ENCODE results near the gene FNDC11. TPM values are rescaled to one million over a fixed set of nuclear protein-coding genes. Genes with fewer than 3 reads are reported as not detected.

FNDC11 gene
- total RNA-seq, 2 donors from 2014 or later: 0.66 to 2.9 TPM

DNA sequence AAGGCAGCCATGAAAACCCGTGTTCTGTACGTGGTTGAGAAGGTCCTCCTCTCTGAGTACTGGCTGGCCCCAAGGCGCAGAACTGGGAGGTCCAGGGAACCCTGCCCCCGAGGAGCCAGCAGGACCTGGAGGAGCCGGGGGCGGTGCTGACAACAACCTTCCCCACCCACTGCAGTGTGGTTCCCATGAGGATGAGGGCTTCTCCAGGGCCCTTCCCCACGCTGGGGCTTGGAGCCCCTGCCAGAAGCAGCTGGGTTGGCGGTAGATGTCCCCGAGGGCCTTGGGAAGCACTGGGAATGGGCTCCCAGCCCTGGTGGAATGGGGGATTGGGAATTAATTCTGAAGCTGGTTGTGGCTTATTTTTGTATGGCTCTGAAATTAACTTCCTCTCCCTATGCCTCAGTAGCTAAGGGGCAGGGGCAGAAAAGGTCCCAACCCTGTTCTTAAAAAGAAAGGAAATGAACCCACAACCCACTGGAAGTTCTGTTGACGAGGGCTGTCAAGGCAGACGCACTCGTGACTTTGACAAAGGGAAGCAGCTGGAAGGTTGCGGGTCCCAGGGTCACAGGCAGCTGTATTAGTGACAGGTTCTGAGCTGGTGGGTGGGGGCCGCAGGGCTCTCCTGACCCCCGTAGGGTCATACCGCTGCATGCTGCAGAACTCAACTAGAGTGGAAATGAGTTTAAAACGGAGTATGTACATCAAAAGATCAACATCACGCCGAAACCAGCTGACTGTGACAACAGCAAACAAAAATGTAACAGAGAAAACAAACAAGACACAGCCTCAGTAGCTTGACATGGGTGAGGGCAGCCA lies 34.0 kb downstream of the FNDC11 start:
- Histone ChIP-seq H3K27me3 (no peaks in the 10 kb centered on the region), H3K4me3 (no peak overlapping the region), H3K4me1 (peaks cover 11% of the 10 kb centered on the region), H3K9me3 (no peaks in the 10 kb centered on the region), H3K36me3 (replicated peaks in 1 of 2; ENCODE audit: insufficient read depth in 1 of 2, low read depth in 2 of 2) (peaks cover 0 to 14% of the 10 kb centered on the region in 2 donors), H3K27ac (no peak overlapping the region)
- intact Hi-C loops (cut with DNase I): no loop called here
- DNase-seq (no peak), ATAC-seq (no peak)
- TF ChIP-seq POLR2A (IDR thresholded peaks at IDR 0.05): no peak
- TF ChIP-seq, protein P1, sequence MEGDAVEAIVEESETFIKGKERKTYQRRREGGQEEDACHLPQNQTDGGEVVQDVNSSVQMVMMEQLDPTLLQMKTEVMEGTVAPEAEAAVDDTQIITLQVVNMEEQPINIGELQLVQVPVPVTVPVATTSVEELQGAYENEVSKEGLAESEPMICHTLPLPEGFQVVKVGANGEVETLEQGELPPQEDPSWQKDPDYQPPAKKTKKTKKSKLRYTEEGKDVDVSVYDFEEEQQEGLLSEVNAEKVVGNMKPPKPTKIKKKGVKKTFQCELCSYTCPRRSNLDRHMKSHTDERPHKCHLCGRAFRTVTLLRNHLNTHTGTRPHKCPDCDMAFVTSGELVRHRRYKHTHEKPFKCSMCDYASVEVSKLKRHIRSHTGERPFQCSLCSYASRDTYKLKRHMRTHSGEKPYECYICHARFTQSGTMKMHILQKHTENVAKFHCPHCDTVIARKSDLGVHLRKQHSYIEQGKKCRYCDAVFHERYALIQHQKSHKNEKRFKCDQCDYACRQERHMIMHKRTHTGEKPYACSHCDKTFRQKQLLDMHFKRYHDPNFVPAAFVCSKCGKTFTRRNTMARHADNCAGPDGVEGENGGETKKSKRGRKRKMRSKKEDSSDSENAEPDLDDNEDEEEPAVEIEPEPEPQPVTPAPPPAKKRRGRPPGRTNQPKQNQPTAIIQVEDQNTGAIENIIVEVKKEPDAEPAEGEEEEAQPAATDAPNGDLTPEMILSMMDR (IDR thresholded peaks at IDR 0.05): no peak
- 67 to 71% methylated on average over 15 to 19 of the region's 19 CpGs for WGBS, 2 donors

DNA sequence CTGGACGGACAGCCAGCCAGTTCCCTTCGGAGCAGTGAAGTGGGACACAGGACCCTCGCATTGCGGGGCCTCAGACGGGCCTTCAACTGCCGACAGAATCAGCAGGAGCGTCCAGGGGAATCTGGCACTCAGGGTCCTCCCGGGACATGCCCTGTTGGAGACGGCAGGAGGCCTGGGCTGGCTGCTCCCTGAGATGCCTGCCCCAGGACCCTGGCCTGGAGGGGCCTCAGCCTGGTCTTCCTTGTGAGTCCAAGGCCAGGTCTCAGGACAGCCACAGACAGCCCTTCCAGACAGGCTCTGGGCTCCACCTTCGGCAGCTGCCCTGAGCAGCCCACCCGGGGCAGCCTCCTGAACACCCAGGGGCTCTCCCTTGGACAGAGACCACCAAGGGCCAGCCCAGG lies 34.7 kb downstream of the FNDC11 start:
- H3K9me3 ChIP-seq: no peaks in the 10 kb centered on the region
- peaks cover 11% of the 10 kb centered on the region for H3K4me1 ChIP-seq
- no peaks in the 10 kb centered on the region for H3K27me3 ChIP-seq
- no peak overlapping the region for H3K27ac ChIP-seq
- TF ChIP-seq, protein P1 (IDR thresholded peaks at IDR 0.05): no peak
- no peak for TF ChIP-seq POLR2A (IDR thresholded peaks at IDR 0.05)
- no peak overlapping the region for H3K4me3 ChIP-seq
- no peak for ATAC-seq
- peaks cover 0 to 15% of the 10 kb centered on the region in 2 donors for H3K36me3 ChIP-seq (replicated peaks in 1 of 2; ENCODE audit: insufficient read depth in 1 of 2, low read depth in 2 of 2)
- no peak for DNase-seq
- intact Hi-C loops (cut with DNase I): no loop called here
- 88 to 100% methylated on average over 1 to 9 of the region's 11 CpGs for WGBS, 2 donors

DNA sequence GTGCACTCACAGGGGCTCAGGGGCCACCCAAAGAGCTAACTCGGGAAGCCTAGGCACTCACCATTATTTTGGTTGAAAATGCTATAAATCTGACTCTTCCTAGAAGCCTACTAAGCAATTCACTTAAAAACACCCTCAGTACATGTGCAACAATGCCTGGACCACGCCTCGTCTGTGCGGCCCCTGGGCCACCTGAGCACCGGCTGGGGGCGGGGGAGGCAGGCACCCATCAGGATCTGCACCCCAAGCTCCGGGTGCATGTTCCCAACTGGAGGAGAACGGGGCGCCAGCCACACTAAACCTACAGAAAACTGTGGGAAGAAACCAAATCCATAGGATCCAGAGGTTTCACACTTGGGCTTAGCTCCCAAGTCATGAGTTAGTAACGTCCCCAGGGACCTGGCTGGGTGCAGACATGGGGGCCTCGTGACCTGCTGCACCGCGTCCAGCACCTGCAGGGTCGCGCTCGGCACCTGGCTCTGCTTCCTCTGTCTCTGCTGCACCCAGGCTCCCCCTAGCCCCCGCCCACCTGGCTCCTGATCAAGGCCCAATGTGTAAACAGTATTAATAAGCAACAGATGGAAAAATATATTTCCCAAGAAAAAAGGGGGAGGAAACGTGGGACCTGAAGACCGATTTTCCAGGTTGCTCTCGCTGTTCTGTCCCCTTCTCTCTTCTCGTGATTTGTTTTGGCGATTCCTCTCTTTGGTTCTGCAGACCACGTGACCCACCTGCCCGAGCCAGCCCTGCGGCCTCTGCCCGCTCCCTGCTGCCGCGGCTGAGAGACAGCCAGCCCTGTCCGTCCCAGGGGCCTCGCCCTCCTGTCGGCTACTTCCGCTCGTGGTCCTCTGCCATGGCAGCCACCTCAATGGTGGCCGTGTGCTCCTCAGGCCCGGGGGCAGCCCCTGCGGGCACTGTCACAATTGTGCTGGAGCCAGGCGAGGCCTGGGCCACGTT lies 35.6 kb downstream of the FNDC11 start:
- peak overlapping the region in 2 of 4 donors; percentile 44 to 54 for H3K27ac ChIP-seq
- H3K9me3 ChIP-seq: no peaks in the 10 kb centered on the region
- peaks cover 0 to 15% of the 10 kb centered on the region in 2 donors for H3K36me3 ChIP-seq (replicated peaks in 1 of 2; ENCODE audit: insufficient read depth in 1 of 2, low read depth in 2 of 2)
- DNase-seq (peak in 3 of 4 donors; percentile 44 to 71 (median 70)), ATAC-seq (peak; percentile 76)
- H3K4me1 ChIP-seq: peaks cover 11% of the 10 kb centered on the region
- WGBS, 2 donors: 59 to 90% methylated on average over 26 to 37 of the region's 38 CpGs
- H3K4me3 ChIP-seq: no peak overlapping the region
- intact Hi-C loops (cut with DNase I): no loop called here
- H3K27me3 ChIP-seq: no peaks in the 10 kb centered on the region
- TF ChIP-seq, protein P1 (IDR thresholded peaks at IDR 0.05): no peak
- TF ChIP-seq POLR2A (IDR thresholded peaks at IDR 0.05): no peak

DNA sequence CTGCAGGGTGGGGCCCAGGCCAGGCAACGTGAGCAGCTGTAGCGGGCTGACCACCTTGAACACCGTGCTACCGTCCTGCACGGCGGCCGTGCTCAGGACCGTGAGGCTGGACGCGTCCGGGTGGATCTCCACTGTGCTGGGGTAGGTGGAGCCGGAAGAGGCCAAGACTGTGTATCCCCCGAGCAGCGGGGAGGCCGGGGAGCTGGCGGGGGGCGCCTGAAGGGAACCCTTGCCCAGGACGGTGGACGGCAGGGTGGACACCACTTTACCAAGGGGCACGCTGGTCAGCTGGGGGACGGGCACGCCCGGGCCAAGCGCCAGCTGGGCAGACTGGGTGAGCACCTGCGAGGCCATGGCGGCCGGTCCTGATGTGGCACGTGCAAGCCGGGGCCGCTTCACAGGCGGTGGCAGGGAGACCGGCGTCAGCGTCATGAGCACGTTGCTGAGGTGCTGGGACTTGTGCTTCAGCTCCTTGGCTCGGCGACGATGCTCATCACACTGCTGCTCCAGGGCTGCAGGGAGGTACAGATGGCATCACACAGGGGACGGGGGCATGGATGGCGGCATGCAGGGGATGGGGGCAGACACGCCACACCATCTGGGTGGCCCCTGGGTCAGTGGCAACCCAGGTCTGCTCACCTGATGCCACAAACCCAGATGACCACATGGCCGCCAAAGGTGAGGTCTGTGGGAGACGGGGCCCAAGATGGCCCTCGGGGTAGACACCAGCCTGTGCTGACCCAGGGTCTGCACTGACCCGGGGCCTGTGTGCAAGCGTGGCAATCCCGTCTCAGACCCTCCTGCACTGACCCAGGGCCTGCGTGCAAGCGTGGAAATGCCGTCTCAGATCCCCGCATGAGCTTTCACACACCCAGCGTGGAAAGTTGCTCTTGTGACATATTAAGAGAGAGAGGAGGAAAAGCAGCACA lies 36.5 kb downstream of the FNDC11 start:
- peak; percentile 5 for ATAC-seq
- TF ChIP-seq POLR2A (IDR thresholded peaks at IDR 0.05): no peak
- TF ChIP-seq, protein P1 (IDR thresholded peaks at IDR 0.05): no peak
- Histone ChIP-seq H3K4me3 (no peak overlapping the region), H3K36me3 (replicated peaks in 1 of 2; ENCODE audit: insufficient read depth in 1 of 2, low read depth in 2 of 2) (peaks cover 0 to 15% of the 10 kb centered on the region in 2 donors), H3K27me3 (no peaks in the 10 kb centered on the region), H3K27ac (peak overlapping the region in 2 of 4 donors; percentile 44 to 54), H3K9me3 (no peaks in the 10 kb centered on the region), H3K4me1 (peaks cover 11% of the 10 kb centered on the region)
- 68 to 95% methylated on average over 6 to 47 of the region's 52 CpGs for whole genome bisulfite sequencing, 2 donors
- no peak for DNase-seq
- intact Hi-C loops (cut with DNase I): no loop called here
